ENCODE results near the gene CHPF. TPM values are rescaled to one million over a fixed set of nuclear protein-coding genes. Genes with fewer than 3 reads are reported as not detected.

Gene CHPF
- total RNA-seq, 1 donor from 2014 or later, result 151 TPM

- Histone ChIP-seq H3K36me3 (ENCODE audit: insufficient read depth, low read length) (no peaks in the 10 kb centered on the region), H3K79me2 (ENCODE audit: insufficient read depth, low read length) (no peaks in the 10 kb centered on the region), H2AFZ (ENCODE audit: low read depth, low read length) (no peak overlapping the region), H4K20me1 (ENCODE audit: insufficient read depth, low read length) (peaks cover 5% of the 10 kb centered on the region), H3K4me2 (ENCODE audit: low read length) (no peak overlapping the region), H3K4me3 (ENCODE audit: insufficient read depth, low read depth, low read length) (no peak overlapping the region), H3K4me1 (ENCODE audit: insufficient read depth, low read length) (peaks cover 14% of the 10 kb centered on the region), H3K9me3 (ENCODE audit: insufficient read depth, low read depth, low read length) (no peaks in the 10 kb centered on the region), H3K9ac (ENCODE audit: low read length) (no peak overlapping the region), H3K27ac (ENCODE audit: low read depth, low read length) (no peak overlapping the region), H3K27me3 (ENCODE audit: insufficient read depth, low read length) (no peaks in the 10 kb centered on the region)
- peaks cover 33% of the 10 kb centered on the region for H3K27me3 Mint-ChIP-seq (ENCODE audit: low read depth, unreplicated experiment)
- FAIRE-seq, result no peak
- no peak overlapping the region for H3K27ac Mint-ChIP-seq (ENCODE audit: unreplicated experiment)
- TF ChIP-seq EZH2 (IDR thresholded peaks at IDR 0.05; ENCODE audit: insufficient read depth, low read length), result no peak
- TF ChIP-seq CTCF (IDR thresholded peaks at IDR 0.05; ENCODE audit: insufficient read depth, low read depth, low read length), result no peak
- H3K36me3 Mint-ChIP-seq (ENCODE audit: low read depth, unreplicated experiment), result peaks cover 17% of the 10 kb centered on the region
- DNase-seq (ENCODE audit: low read depth), result no peak
- H3K9me3 Mint-ChIP-seq (ENCODE audit: unreplicated experiment), result no peaks in the 10 kb centered on the region
- peaks cover 5% of the 10 kb centered on the region for H3K4me1 Mint-ChIP-seq (ENCODE audit: low read depth, unreplicated experiment)
- no peak overlapping the region for H3K4me3 Mint-ChIP-seq (ENCODE audit: unreplicated experiment)
Measured at GRCh38 chr2:219549619-219550018, 6.0 kb upstream of the CHPF start.

- no peaks in the 10 kb centered on the region for H3K79me2 ChIP-seq (ENCODE audit: insufficient read depth, low read length)
- H3K27ac ChIP-seq (ENCODE audit: low read depth, low read length), result no peak overlapping the region
- peaks cover 17% of the 10 kb centered on the region for H3K36me3 Mint-ChIP-seq (ENCODE audit: low read depth, unreplicated experiment)
- peak overlapping the region; percentile 54 for H3K27ac Mint-ChIP-seq (ENCODE audit: unreplicated experiment)
- H3K9me3 ChIP-seq (ENCODE audit: insufficient read depth, low read depth, low read length), result no peaks in the 10 kb centered on the region
- no peaks in the 10 kb centered on the region for H3K9me3 Mint-ChIP-seq (ENCODE audit: unreplicated experiment)
- no peak overlapping the region for H3K4me3 Mint-ChIP-seq (ENCODE audit: unreplicated experiment)
- H3K4me1 ChIP-seq (ENCODE audit: insufficient read depth, low read length), result peaks cover 20% of the 10 kb centered on the region
- no peak for DNase-seq (ENCODE audit: low read depth)
- peaks cover 7% of the 10 kb centered on the region for H3K4me1 Mint-ChIP-seq (ENCODE audit: low read depth, unreplicated experiment)
- no peak for TF ChIP-seq CTCF (IDR thresholded peaks at IDR 0.05; ENCODE audit: insufficient read depth, low read depth, low read length)
- TF ChIP-seq EZH2 (IDR thresholded peaks at IDR 0.05; ENCODE audit: insufficient read depth, low read length), result no peak
- H3K27me3 ChIP-seq (ENCODE audit: insufficient read depth, low read length), result no peaks in the 10 kb centered on the region
- no peak overlapping the region for H2AFZ ChIP-seq (ENCODE audit: low read depth, low read length)
- FAIRE-seq, result no peak
- H3K9ac ChIP-seq (ENCODE audit: low read length), result no peak overlapping the region
- no peak overlapping the region for H3K4me2 ChIP-seq (ENCODE audit: low read length)
- H3K4me3 ChIP-seq (ENCODE audit: insufficient read depth, low read depth, low read length), result no peak overlapping the region
- H3K27me3 Mint-ChIP-seq (ENCODE audit: low read depth, unreplicated experiment), result peaks cover 33% of the 10 kb centered on the region
- peaks cover 5% of the 10 kb centered on the region for H4K20me1 ChIP-seq (ENCODE audit: insufficient read depth, low read length)
- no peaks in the 10 kb centered on the region for H3K36me3 ChIP-seq (ENCODE audit: insufficient read depth, low read length)
Measured at GRCh38 chr2:219548990-219549389, 5.4 kb upstream of the CHPF start.

- Mint-ChIP-seq H3K9me3 (ENCODE audit: unreplicated experiment) (no peaks in the 10 kb centered on the region), H3K4me3 (ENCODE audit: unreplicated experiment) (no peak overlapping the region), H3K36me3 (ENCODE audit: low read depth, unreplicated experiment) (peaks cover 17% of the 10 kb centered on the region), H3K4me1 (ENCODE audit: low read depth, unreplicated experiment) (peaks cover 7% of the 10 kb centered on the region), H3K27me3 (ENCODE audit: low read depth, unreplicated experiment) (peaks cover 27% of the 10 kb centered on the region), H3K27ac (ENCODE audit: unreplicated experiment) (no peak overlapping the region)
- H3K27me3 ChIP-seq (ENCODE audit: insufficient read depth, low read length), result no peaks in the 10 kb centered on the region
- no peak overlapping the region for H3K27ac ChIP-seq (ENCODE audit: low read depth, low read length)
- H3K79me2 ChIP-seq (ENCODE audit: insufficient read depth, low read length), result peaks cover 5% of the 10 kb centered on the region
- no peak overlapping the region for H3K4me2 ChIP-seq (ENCODE audit: low read length)
- no peak overlapping the region for H3K4me3 ChIP-seq (ENCODE audit: insufficient read depth, low read depth, low read length)
- H3K9me3 ChIP-seq (ENCODE audit: insufficient read depth, low read depth, low read length), result no peaks in the 10 kb centered on the region
- H3K9ac ChIP-seq (ENCODE audit: low read length), result no peak overlapping the region
- peaks cover 14% of the 10 kb centered on the region for H3K4me1 ChIP-seq (ENCODE audit: insufficient read depth, low read length)
- no peak overlapping the region for H2AFZ ChIP-seq (ENCODE audit: low read depth, low read length)
- FAIRE-seq (no peak), DNase-seq (ENCODE audit: low read depth) (no peak)
- TF ChIP-seq EZH2 (IDR thresholded peaks at IDR 0.05; ENCODE audit: insufficient read depth, low read length) (no peak), CTCF (IDR thresholded peaks at IDR 0.05; ENCODE audit: insufficient read depth, low read depth, low read length) (no peak)
- H4K20me1 ChIP-seq (ENCODE audit: insufficient read depth, low read length), result peaks cover 7% of the 10 kb centered on the region
- no peaks in the 10 kb centered on the region for H3K36me3 ChIP-seq (ENCODE audit: insufficient read depth, low read length)
Measured at GRCh38 chr2:219547621-219548020, 4.0 kb upstream of the CHPF start.

All from astrocyte (in vitro differentiated cells and primary cell).